H9 (cell line): ENCODE data around the gene ZBTB16. TPM values are rescaled to one million over a fixed set of nuclear protein-coding genes. Genes with fewer than 3 reads are reported as not detected.

Experiments used
- DNase-seq: peaks from one replicate; pipeline ENCODE4 v3.0.0-alpha.2; 2017
- H2AFZ ChIP-seq: one replicate; pipeline ENCODE4 v1.6.1; 2013; ENCODE audit warnings: mild to moderate bottlenecking, low read length, control low read depth, moderate library complexity
- H2AK5ac ChIP-seq: 2 replicates; pipeline ENCODE4 v1.6.1; 2013; ENCODE audit warnings: low read length, control low read depth, mixed read lengths; ENCODE audit not compliant: insufficient read length
- H2BK120ac ChIP-seq: one replicate; pipeline ENCODE4 v1.6.1; 2013; ENCODE audit warnings: low read depth, mild to moderate bottlenecking, low read length, control low read depth, inconsistent platforms; ENCODE audit not compliant: poor library complexity, severe bottlenecking
- H2BK12ac ChIP-seq: 2 replicates; pipeline ENCODE4 v1.6.1; 2013; ENCODE audit warnings: low read length, control low read depth, mixed read lengths, low read depth; ENCODE audit not compliant: insufficient read length
- H2BK15ac ChIP-seq: 2 replicates; pipeline ENCODE4 v1.6.1; 2013; ENCODE audit warnings: low read depth, low read length, control low read depth
- H2BK20ac ChIP-seq: one replicate; pipeline ENCODE4 v1.6.1; 2013; ENCODE audit warnings: low read depth, mild to moderate bottlenecking, low read length, control low read depth, inconsistent platforms; ENCODE audit not compliant: poor library complexity, severe bottlenecking
- H2BK5ac ChIP-seq: 2 replicates; pipeline ENCODE4 v1.6.1; 2013; ENCODE audit warnings: low read length, control low read depth, mixed read lengths; ENCODE audit not compliant: insufficient read length
- H3K14ac ChIP-seq: 2 replicates; pipeline ENCODE4 v1.6.1; 2013; ENCODE audit warnings: low read length, control low read depth; ENCODE audit not compliant: insufficient read depth
- H3K18ac ChIP-seq: 2 replicates; pipeline ENCODE4 v1.6.1; 2013; ENCODE audit warnings: low read depth, mild to moderate bottlenecking, mixed read lengths, low read length, control low read depth; ENCODE audit not compliant: insufficient read length
- H3K23ac ChIP-seq: 2 replicates; pipeline ENCODE4 v1.6.1; 2013; ENCODE audit warnings: low read length, control low read depth, mixed read lengths, low read depth; ENCODE audit not compliant: insufficient read length
- H3K23me2 ChIP-seq: 2 replicates; pipeline ENCODE4 v1.6.1; 2013; ENCODE audit warnings: low read depth, mild to moderate bottlenecking, mixed read lengths, low read length, control low read depth; ENCODE audit not compliant: insufficient read length, poor library complexity, severe bottlenecking
- H3K27ac ChIP-seq: 2 replicates; pipeline ENCODE4 v1.5.1; 2013; ENCODE audit warnings: low read length, control low read depth, mixed read lengths, low read depth; ENCODE audit not compliant: insufficient read length
- H3K27me3 ChIP-seq: 2 replicates; pipeline ENCODE4 v1.6.1; 2013; ENCODE audit warnings: low read length, control low read depth, inconsistent platforms; ENCODE audit not compliant: insufficient read depth
- H3K4ac ChIP-seq: 2 replicates; pipeline ENCODE4 v1.6.1; 2013; ENCODE audit warnings: low read depth, mild to moderate bottlenecking, control low read depth, inconsistent platforms, low read length, moderate library complexity
- H3K4me1 ChIP-seq: 2 replicates; pipeline ENCODE4 v1.6.1; 2013; ENCODE audit warnings: low read length, control low read depth, inconsistent platforms; ENCODE audit not compliant: insufficient read depth
- H3K4me2 ChIP-seq: 2 replicates; pipeline ENCODE4 v1.6.1; 2013; ENCODE audit warnings: low read length, control low read depth, mixed read lengths; ENCODE audit not compliant: insufficient read length, insufficient read depth
- H3K56ac ChIP-seq: 2 replicates; pipeline ENCODE4 v1.6.1; 2013; ENCODE audit warnings: low read depth, mild to moderate bottlenecking, mixed read lengths, low read length, control low read depth; ENCODE audit not compliant: insufficient read length
- H3K79me1 ChIP-seq: 2 replicates; pipeline ENCODE4 v1.6.1; 2013; ENCODE audit warnings: low read depth, mild to moderate bottlenecking, moderate library complexity, low read length, control low read depth, inconsistent platforms; ENCODE audit not compliant: insufficient read depth, poor library complexity, severe bottlenecking
- H3K79me2 ChIP-seq: 2 replicates; pipeline ENCODE4 v1.6.1; 2013; ENCODE audit warnings: low read length, control low read depth, inconsistent platforms; ENCODE audit not compliant: insufficient read depth
- H3K9ac ChIP-seq: 2 replicates; pipeline ENCODE4 v1.6.1; 2013; ENCODE audit warnings: low read length, control low read depth, mixed read lengths; ENCODE audit not compliant: insufficient read length; ENCODE audit errors: extremely low read depth
- H3K9me3 ChIP-seq: one replicate; pipeline ENCODE4 v1.6.1; 2013; ENCODE audit warnings: low read depth, low read length, inconsistent platforms; ENCODE audit not compliant: control insufficient read depth
- H3T11ph ChIP-seq: one replicate; pipeline ENCODE4 v1.6.1; 2013; ENCODE audit warnings: mild to moderate bottlenecking, low read length, control low read depth, inconsistent platforms
- H4K20me1 ChIP-seq: one replicate; pipeline ENCODE4 v1.6.1; 2013; ENCODE audit not compliant: control insufficient read depth, insufficient read length, insufficient read depth
- H4K5ac ChIP-seq: 2 replicates; pipeline ENCODE4 v1.6.1; 2013; ENCODE audit warnings: low read depth, mild to moderate bottlenecking, mixed read lengths, low read length, control low read depth; ENCODE audit not compliant: insufficient read length
- H4K8ac ChIP-seq: replicated peaks from 2 replicates; pipeline ENCODE4 v1.6.1; 2013; ENCODE audit warnings: low read length, control low read depth, mixed read lengths, low read depth; ENCODE audit not compliant: insufficient read length
- H4K91ac ChIP-seq: 2 replicates; pipeline ENCODE4 v1.6.1; 2013; ENCODE audit warnings: low read depth, mild to moderate bottlenecking, moderate library complexity, mixed read lengths, low read length, control low read depth; ENCODE audit not compliant: insufficient read length
- H3K27ac Mint-ChIP-seq, 3 experiments: 2 replicates in 2 of 3; 3 replicates in 1 of 3; pipeline ENCODE4 v1.8.0; 2020 to 2021; ENCODE audit warnings: mixed read lengths in 3 of 3, mild to moderate bottlenecking in 1 of 3, moderate library complexity in 1 of 3
- H3K27me3 Mint-ChIP-seq: 2 replicates; pipeline ENCODE4 v1.8.0; 2021; ENCODE audit warnings: low read depth, mild to moderate bottlenecking, moderate library complexity, mixed read lengths
- H3K36me3 Mint-ChIP-seq, 3 experiments: 2 replicates in 2 of 3; 3 replicates in 1 of 3; pipeline ENCODE4 v1.8.0; 2020 to 2021; ENCODE audit warnings: low read depth in 3 of 3, mixed read lengths in 3 of 3; ENCODE audit not compliant: insufficient read depth in 1 of 3
- H3K4me1 Mint-ChIP-seq, 2 experiments: 2 replicates each; pipeline ENCODE4 v1.8.0; 2020; ENCODE audit warnings: mixed read lengths in 2 of 2
- H3K4me3 Mint-ChIP-seq, 2 experiments: 2 replicates in 1 of 2; 3 replicates in 1 of 2; pipeline ENCODE4 v1.8.0; 2020 to 2021; ENCODE audit warnings: mild to moderate bottlenecking in 2 of 2, mixed read lengths in 2 of 2, moderate library complexity in 1 of 2
- H3K9me3 Mint-ChIP-seq, 2 experiments: 2 replicates in 1 of 2; 3 replicates in 1 of 2; pipeline ENCODE4 v1.8.0; 2020; ENCODE audit warnings: mild to moderate bottlenecking in 2 of 2, mixed read lengths in 2 of 2, moderate library complexity in 1 of 2
- WGBS: extraction: QIAGEN DNeasy Blood & Tissue Kit; methylation state at CpG from one replicate; pipeline ENCODE4 v1.1.7; 2013; ENCODE audit warnings: missing lambda C conversion rate, low lambda C conversion rate, mixed read lengths; ENCODE audit not compliant: insufficient read length; ENCODE audit errors: extremely low coverage; 5-methylcytosine and 5-hydroxymethylcytosine counted together
- total RNA-seq: library from RNA; stranded (reverse); gene quantifications from 2 replicates; pipeline ENCODE4 v1.2.1, GENCODE V29; 2021
- TF ChIP-seq, protein P1 (sequence below): fragments of 200-600 bp; sonication (generic); conservative IDR thresholded peaks from 3 replicates; pipeline ENCODE4 v1.8.0; 2021; ENCODE audit warnings: antibody characterized with exemption, mild to moderate bottlenecking

Gene ZBTB16
- total RNA-seq, 1 experiment from 2014 or later = not detected

DNA sequence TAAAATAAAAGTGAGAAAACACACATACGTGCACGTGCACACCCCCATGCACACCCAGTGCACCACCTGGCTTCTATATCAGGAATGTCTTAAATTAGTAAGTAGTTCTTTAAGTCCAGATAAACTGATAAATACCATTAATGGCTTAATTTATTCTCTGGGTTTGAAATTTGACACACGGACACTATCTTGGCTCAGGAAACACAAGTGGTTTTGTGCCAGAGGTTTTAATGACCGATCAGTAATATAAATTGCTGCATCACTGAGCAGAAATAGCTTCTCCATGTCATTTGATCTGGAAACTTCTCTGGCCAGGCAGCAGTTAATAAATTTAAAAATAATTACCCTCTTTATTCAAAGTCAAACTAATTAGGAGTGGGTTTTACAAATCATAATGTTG, 135.2 kb downstream of the ZBTB16 start:
- Histone ChIP-seq H2BK12ac (no peak overlapping the region), H3K9me3 (no peaks in the 10 kb centered on the region), H3K27ac (no peak overlapping the region), H2BK15ac (no peak overlapping the region), H3K23ac (no peak overlapping the region), H3K56ac (no peak overlapping the region), H2BK120ac (no peak overlapping the region), H3K4me2 (no peak overlapping the region), H2BK5ac (no peak overlapping the region), H3K23me2 (no peaks in the 10 kb centered on the region), H3K79me2 (no peaks in the 10 kb centered on the region), H3K27me3 (no peaks in the 10 kb centered on the region; the same call in 1 of the 2 replicates), H4K5ac (no peak overlapping the region), H4K8ac (no peak overlapping the region), H2AK5ac (no peak overlapping the region), H3K4me1 (peaks cover 5% of the 10 kb centered on the region), H3K4ac (no peak overlapping the region), H3K14ac (no peak overlapping the region), H2AFZ (no peak overlapping the region), H3K18ac (no peak overlapping the region), H4K91ac (no peak overlapping the region), H3T11ph (no peak overlapping the region), H4K20me1 (no peaks in the 10 kb centered on the region), H3K79me1 (no peaks in the 10 kb centered on the region), H2BK20ac (no peak overlapping the region), H3K9ac (no peak overlapping the region)
- Mint-ChIP-seq H3K4me1 (peaks cover 19 to 20% of the 10 kb centered on the region in 2 experiments), H3K36me3 (0 out of 7 replicates have a peak, but pooled peaks cover 0 to 3% (median 0%) of the 10 kb centered on the region in 3 experiments), H3K27ac (no peak overlapping the region), H3K4me3 (no peak overlapping the region), H3K27me3 (peaks cover 6% of the 10 kb centered on the region), H3K9me3 (peaks cover 6 to 13% of the 10 kb centered on the region in 2 experiments; a peak in 4 of 5 replicates)
- DNase-seq = no peak
- no CpG with 5 or more reads among the region's 4 CpGs for WGBS
- TF ChIP-seq, protein P1, sequence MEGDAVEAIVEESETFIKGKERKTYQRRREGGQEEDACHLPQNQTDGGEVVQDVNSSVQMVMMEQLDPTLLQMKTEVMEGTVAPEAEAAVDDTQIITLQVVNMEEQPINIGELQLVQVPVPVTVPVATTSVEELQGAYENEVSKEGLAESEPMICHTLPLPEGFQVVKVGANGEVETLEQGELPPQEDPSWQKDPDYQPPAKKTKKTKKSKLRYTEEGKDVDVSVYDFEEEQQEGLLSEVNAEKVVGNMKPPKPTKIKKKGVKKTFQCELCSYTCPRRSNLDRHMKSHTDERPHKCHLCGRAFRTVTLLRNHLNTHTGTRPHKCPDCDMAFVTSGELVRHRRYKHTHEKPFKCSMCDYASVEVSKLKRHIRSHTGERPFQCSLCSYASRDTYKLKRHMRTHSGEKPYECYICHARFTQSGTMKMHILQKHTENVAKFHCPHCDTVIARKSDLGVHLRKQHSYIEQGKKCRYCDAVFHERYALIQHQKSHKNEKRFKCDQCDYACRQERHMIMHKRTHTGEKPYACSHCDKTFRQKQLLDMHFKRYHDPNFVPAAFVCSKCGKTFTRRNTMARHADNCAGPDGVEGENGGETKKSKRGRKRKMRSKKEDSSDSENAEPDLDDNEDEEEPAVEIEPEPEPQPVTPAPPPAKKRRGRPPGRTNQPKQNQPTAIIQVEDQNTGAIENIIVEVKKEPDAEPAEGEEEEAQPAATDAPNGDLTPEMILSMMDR = no peak
